Fibroblast of skin of right quadriceps (primary cell): ENCODE measurements around the gene IL12B.
A peak's percentile ranks its signal among the peaks of the same experiment; 100 is the strongest.
"Not testable (repeated sequence)": the region's sequence is repeated elsewhere in the genome, so short reads cannot be mapped to it uniquely, and the experiment has no call there.

Experiments used
- DNase-seq: peaks from one replicate; pipeline ENCODE4 v3.0.0-alpha.2; 2013

Gene IL12B

DNA sequence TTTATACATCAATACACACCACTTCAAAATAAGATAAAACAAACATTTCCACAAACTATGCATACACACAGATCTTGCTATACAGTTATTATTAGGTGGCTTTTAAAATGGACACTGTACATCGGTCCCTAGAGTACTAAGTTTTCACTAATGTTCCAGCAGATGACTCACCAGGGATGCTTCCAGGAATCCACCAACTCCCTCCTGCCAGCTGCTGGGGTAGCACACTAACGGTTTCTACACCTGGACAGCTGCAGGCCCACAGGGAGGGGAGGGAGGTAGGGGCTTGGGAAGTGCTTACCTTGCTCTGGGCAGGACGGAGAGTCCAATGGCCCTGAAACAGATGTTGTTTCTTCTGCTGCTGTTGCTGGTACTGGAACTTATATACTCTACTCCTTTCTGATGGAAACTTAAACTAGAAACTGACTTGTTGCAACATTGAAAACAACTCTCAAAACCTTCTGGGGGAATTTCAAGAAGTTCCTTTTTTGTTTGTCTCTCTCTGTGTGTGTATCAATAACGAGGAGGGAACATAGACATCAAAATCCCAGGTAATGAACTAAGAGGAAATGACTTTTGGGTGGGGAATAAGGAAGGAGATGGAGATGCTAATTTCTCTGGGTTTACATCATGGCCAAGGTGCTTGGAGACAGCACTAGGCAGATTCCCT is at the start of gene IL12B:
IL12B (minus strand) TSS at position 357 of the 670 bp plus-strand sequence. CDS start 3,705 bp downstream, outside the sequence.
- peak; percentile 46 for DNase-seq

DNA sequence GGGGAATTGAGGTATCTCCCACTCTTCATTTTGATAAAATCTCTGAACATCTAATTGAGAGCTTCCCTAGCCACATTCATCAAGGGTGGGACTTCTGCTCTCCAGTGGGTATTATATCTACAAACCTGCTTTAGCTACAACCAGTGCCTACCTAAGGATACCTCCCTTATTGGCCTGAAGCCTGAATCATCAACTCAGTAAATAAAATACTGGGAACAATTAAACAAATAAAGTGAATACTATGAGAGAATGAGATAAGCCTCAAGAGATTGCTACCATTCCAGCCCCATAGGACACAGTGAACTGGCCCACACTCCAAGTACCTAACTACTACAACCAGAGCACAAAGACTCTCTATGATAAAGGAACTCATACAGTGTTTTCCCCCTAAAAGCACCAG is 47.4 kb upstream of the IL12B start:
- no peak for DNase-seq

DNA sequence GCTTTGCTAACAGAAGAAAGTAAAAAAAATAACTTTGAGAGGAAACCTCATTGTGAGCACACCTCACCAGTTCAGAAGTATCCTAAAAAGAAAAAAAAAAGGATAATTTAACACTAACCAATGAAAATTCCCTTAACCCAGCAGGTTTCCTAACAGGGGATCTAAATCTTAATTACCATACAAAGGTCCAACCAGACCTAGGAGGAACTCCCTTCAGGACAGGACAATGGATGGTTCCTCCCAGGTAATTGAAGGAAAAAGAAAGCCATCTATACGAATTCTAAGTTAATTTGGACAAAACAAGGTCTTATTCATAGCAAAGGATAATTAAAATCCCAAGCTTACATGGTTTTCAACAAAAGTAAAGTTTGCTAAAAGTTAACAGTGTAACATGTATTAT is 37.6 kb upstream of the IL12B start:
- not testable (repeated sequence) for DNase-seq

DNA sequence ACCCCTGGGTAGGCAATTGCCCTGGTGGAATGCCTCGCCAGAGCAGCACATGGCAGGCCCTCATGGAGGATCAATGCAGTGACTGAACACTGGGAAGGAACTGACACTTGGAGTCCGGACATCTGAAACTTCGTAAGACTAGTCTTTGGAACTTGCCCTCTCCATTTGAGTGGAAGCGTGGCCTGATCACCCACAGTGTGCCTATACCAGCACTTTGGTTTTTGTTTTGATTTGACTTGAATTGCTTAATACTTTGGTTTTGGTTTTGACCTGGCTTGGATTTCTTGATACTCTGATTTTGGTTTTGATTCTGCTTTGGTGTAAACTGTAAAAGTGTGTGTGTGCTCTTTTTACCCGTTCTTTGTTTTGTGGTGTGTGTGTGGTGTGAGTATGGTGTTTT is 36.5 kb upstream of the IL12B start:
- not testable (repeated sequence) for DNase-seq

DNA sequence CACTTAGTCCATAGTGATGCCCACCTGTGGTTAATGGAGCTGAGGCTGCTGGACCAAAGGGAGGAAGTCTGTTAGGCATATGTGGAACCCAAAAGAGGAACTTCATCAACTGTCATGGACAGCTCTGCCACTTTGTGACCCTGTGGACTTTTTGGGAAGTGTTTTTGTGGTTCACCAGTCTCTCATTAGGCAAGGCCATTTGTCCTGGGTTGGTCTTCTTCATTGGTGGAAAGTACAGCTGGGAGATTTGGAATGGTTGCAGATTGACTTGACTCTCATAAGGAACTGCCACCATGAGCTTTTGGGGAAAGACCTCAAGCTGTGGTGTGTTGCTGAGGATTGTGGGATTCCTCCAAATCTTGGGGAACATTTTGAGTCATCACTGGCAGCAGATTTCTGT is 31.9 kb upstream of the IL12B start:
- DNase-seq: no peak

DNA sequence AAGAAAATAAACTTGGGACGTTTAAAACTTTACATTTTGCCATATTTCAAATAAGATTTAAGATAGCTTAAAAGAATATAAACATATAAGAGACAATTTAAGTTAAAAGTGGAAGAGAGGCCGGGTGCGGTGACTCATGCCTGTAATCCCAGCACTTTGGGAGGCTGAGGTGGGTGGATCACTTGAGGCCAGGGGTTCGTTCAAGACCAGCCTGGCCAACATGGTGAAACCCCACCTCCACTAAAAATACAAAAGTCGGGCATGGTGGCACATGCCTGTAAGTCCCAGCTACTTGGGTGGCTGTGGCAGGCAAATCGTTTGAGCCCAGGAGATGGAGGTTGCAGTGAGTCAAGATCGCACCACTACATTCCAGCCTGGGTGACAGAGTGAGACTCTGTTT is 29.6 kb upstream of the IL12B start:
- not testable (repeated sequence) for DNase-seq

DNA sequence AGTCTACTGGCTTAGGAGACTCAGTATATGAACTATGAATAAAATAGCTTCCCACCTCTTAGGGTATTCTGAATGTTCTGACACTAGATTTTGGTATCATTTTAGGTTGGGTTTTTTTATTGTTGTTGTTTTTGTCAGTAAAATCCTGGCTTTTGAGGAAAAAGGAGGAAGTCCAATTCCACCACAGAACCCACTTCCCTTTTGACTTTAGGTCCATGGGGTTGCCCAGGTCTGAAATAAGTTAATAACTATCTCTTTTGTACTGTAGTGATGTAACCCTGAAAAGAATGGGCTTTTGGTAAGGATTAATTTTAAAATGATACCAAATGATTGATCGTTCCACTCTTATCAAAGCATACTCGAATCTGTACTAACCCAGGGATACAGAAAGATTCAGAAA is 29.1 kb upstream of the IL12B start:
- DNase-seq: no peak

DNA sequence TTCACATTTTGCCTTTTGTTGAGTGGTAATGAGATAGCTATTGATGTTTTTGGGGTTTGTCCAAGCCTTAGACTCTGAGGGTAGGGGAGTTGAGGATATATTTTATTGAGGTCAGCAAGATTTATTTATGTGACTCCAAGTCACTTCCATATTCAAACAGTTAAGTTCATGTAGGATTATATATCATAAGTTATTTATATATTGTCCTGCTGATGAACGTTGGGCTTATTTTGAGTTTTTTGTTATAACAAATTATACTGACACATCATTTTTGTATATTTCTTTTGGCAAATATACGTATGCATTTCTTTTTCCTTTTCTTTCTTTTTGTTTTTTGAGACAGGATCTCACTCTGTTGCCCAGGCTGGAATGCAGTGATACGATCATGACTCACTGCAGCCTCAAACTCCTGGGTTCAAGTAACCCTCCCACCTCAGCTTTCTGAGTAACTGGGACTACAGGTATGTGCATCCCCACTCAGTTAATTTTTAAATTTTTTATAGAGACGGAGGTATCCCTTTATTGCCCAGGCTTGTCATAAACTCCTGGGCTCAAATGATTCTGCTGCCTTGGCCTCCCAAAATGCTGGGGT is 23.5 kb upstream of the IL12B start:
- DNase-seq: peak; percentile 22

DNA sequence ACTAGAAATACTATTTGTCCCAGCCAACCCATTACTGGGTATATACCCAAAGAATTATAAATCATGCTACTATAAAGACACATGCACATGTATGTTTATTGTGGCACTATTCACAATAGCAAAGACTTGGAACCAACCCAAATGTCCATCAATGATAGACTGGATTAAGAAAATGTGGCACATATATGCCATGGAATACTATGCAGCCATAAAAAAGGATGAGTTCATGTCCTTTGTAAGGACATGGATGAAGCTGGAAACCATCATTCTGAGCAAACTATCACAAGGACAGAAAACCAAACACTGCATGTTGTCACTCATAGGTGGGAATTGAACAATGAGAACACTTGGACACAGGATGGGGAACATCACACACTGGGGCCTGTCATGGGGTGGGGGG is 20.4 kb upstream of the IL12B start:
- DNase-seq: not testable (repeated sequence)

DNA sequence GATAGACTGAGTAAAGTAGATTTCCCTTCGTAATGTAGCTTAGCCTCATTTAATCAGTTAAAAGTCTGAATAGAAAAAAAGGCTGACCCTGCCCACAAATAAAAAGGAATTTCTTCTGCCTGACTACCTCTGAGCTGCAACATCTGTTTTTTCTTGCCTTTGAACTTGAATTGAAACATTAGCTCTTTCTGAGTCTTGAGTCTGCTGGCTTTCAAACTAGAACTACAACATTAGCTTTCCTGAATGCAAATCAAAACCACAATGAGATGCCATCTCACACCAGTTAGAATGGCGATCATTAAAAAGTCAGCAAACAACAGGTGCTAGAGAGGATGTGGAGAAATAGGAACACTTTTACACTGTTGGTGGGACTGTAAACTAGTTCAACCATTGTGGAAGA is 19.9 kb upstream of the IL12B start:
- DNase-seq: not testable (repeated sequence)

DNA sequence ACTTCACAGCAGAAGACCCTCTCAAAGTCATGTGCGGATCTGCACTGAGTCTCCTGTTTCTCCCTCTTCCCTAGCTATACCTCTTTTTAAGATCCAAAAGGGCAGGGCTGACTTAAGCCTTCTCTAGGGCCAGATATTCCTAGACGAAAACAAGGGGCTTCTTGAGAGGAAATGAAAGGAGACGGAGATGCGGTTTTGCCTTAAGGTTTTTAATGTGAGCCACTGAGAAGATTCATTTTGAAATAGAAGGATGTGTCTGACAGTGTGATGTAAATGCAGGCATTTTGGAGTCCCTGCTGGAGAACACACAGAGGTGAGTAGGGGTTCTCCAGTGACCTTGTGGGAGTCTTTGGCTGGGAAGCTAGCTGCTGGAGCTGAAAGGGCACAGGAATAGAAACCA is 15.6 kb upstream of the IL12B start:
- DNase-seq: no peak

DNA sequence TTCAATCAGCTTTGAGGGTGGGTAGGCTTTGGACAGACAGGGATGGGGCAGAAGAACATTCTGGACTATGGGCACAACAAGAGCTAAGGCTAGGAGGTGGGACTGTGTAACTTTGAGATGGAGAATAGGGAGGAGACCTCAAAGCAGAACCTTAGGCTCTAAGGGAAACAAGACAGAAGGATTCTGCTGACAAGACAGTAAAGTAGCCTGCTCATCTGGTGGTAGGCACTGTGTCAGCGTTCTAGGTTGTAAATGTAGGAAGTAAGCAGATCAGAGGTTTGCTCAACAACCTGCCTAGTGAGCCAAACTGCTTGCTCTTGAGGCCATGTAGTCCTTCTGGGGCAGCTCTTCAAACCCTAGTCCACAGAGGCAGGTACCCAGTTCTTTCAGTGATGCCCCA is 15.0 kb upstream of the IL12B start:
- DNase-seq: no peak

DNA sequence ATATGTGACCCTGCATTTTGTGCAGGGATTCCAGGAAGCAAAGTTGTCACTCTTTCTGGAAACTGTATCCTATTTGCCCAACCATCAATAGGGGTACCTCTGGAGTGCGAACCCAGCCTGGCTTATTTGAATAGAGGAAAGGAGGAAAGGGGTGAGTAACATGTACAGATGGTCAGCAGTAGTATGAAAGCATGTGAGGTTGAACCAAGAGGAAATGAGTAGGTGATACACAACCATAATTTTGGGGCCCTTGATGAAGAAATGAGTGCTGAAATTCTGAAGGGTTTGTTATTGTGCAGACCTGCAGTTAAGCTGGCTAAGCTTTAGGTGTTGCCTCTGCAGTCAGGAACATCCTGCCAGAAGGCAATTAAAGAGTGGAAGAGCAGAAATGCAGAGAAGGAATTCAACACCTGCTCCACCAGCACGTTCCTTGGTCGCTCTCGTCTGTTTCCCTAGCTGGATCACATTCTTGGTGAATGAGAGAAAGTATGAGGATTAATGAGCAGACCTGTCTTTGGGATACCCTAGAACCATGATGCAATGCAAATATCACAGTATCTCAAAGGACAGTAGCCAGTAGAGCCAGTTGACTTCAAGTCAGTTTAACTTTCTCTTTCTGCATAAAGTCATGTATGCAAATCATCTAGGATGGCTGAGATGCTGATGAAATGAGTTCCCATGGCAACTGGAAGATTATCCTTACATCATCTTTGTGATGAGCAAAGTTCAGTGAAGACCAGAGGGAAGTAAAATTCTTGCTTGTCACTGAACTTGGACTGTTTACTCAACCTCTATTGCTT is 13.2 kb upstream of the IL12B start:
- DNase-seq: no peak

DNA sequence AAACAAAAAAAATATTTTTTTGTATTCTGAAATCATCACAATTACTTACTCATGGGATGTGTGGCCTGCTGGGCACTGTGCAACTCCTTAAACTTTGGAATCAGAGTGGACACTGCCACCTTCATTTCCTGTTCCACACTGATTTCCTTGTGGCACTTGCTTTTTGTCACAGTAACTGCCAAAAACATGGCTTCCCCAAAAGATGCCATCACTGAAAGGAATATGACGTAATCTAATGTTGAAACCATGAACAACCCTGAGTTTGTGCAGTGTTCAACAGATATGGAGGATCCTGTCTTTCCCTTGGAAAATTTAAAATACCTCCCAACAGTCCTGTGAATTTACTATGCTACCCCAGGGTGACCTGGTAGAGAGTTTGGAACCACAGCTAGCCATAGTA is 12.6 kb upstream of the IL12B start:
- no peak for DNase-seq

DNA sequence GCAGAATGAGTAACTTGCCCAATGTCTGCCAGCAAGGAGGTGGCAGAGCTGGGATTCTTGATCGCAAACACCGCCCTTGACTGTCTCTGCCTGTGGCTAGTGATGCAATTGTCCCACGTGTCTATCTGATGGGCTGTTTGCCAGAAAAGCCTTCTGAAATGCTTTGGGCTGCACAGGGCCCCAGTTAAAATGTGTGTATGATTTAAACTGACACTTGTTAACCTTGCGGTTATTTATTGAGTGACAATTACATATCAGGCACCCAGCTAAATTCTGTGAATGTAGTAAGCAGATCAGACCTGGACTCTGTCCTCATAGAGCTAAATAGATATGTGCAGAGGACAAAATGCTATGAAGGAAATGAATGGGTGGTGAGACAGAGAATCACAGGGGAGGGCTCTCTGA is 11.6 kb upstream of the IL12B start:
- DNase-seq: peak; percentile 86

DNA sequence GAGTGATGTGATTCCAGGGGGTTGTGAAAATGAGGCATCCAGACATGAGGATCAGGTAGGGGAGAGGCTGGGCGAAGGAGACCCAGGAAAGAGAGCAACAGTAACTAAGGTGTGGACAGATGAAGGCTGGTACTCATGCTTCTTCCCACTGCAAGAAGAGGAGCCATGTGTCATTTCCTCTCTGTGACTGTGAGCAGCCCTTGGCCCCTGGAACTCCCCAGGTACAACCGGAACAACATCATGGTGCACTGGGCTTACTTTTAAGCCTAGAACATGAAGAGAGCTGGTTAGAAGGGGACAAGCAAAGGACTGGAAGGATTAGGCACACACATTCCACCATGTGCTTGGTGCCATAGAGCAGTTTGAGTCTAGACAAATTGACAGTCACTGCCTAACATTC is 10.9 kb upstream of the IL12B start:
- no peak for DNase-seq

DNA sequence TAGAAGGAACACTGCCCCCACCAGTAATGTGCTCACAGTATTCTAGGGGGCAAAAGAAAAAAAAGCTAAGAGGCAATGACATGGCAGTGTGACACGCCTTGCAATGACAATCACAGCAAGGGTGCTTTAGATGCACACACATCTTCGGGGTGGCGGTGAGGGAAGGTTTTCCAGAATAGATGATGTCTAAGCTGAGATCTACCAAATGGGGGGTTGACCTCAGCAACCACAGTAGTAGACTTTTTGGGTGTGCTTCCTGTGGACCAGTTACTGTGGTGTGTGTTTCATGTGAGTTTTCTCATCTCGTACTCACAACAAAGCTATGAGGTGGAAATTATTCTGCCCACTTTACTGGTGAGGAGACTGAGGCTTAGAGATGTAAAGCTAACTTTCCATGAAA is 10.2 kb upstream of the IL12B start:
- no peak for DNase-seq

DNA sequence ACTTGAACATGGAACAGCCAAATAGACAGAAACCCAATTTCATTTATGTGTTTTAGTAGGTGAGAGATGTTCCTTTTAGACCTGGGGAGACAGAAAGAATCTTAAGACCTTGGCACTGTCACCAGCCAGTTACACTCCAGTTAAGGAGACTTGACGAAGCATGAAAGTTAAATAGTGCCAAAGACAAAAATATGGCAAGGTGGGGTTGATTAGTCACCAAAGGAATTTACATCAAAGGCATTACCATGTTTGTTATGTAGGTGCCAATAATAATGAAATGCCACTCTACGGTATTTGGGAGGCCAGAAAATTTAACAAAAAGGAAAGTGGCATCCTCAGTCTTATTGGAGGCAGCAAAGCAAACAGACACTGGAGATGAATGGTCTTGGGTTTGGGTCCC is 9.2 kb upstream of the IL12B start:
- DNase-seq: no peak

DNA sequence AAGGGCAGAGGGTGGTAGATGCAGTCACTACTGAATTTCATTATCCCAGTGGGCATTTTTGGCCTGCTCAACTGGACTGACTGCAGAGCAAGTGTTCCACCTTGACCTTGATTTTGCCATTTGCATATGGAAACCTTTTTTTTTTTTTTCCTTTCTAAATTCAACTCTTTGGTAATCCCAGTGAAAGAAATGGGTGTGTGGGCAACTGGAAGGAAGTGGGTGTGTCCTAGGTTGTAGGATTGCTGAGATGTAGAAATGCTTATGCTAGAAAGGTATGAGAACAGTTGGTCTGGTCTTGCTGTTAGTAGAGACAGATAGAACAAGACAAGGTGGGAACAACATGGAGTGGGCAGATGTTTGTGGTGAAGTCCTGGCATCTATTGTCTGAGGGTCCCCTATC is 7.8 kb upstream of the IL12B start:
- no peak for DNase-seq

DNA sequence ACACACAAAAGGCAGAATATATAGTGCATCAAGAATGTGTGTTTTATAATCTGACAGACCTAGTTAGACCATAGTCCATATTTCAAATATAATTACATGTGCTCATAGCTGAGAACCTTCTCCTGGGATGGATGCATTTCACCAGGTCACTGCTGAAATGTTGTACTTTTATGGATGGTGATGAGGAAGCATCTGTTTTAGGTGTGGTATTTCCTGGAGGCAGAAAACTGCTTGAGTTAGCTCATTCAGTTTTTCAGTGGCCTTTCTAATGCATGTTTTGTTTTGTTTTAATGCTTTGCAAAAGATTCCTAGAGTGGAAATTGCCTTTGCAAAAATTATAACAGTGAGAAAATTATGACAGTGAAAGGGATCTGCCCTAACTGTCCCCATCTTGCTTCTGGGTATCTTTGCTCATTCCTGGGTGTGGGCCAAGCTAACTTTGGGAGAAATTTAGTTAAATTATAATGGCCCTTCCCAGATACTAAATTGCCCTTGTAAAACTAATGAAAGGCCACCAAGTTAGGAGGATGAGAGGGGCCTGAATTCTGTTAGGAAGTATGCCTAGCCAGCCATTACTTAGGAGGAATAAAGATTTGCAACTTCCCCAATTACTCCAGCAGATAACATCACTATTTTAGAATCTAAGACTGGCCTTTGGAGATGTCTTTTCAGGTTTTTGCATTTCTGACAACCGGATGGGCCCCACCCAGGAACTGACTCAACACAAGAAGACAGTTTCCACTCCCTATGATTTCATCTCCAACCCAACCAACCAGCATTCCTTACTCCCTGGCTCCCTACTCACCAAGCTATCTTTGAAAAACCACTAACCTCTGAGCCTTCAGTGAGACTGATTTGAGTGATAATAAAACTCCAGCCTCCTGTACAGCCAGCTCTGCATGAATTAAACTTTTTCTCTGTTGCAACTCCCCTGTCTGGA is 7.0 kb upstream of the IL12B start:
- peak; percentile 82 for DNase-seq

DNA sequence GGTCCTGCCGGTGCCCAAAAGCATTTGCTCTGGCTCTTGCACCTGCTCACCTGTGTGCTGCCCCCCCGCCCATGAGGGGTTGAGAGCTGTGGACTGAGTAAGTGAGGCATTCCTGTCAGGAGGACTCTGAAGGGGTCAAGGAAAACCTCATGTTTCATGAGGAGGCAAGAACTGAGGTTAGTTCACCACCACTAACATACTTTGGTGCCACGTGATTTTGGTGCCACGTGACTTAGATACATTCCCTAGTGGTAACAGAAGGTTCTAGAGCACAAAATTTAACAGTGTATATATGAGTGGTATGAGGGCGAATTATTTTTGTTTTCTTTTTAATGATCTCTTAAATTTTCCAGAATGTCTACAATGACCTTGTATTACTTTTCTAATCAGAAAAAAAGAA is 6.3 kb upstream of the IL12B start:
- DNase-seq: no peak

DNA sequence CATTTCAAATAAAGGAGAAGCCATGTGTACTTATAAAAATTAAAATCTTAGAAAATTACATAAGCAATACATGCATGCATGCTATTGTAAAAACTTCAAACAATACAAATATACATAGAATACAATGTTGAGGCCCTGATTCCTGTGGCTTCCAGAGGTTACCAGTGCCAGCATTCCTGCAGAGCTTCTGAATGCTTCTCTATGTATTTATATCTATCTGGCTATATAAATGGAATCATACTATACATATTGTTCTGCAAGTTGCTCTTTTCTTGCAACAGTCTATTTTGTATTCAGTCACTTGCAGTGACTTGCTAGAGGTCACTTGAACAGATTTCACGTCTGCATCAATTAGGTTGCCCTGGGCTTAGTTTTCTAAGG is 3.2 kb upstream of the IL12B start:
- peak; percentile 50 for DNase-seq
